Heart right ventricle (tissue), 16 donors: ENCODE results near the gene WFDC5. TPM values are rescaled to one million over a fixed set of nuclear protein-coding genes. Genes with fewer than 3 reads are reported as not detected.

ENCODE experiments used
- ATAC-seq, 8 donors: fragments of 200-7000 bp; cut with Tn5 transposase; one replicate each; pipeline ENCODE4 v1.9.1; 2020; ENCODE audit warnings: mild to moderate bottlenecking in 8 of 8, moderate library complexity in 8 of 8, moderate number of reproducible peaks in 1 of 8
- DNase-seq, 2 donors: peaks; one replicate each; pipeline ENCODE4 v3.0.0-alpha.2; 2020
- H3K27ac ChIP-seq, 10 donors: fragments of 200-600 bp; sonication (generic) in 2 of 10; one replicate each; pipeline versions ENCODE4 v1.5.0 to v1.8.0; 2020 to 2022; ENCODE audit warnings: mild to moderate bottlenecking in 3 of 10
- H3K27me3 ChIP-seq, 7 donors: fragments of 200-600 bp; one replicate each; pipeline ENCODE4 v1.8.0; 2021 to 2022; ENCODE audit warnings: mild to moderate bottlenecking in 2 of 7
- H3K36me3 ChIP-seq, 9 donors: fragments of 200-600 bp; sonication (generic) in 1 of 9; one replicate each; pipeline versions ENCODE4 v1.5.0 to v1.8.0; 2020 to 2022; ENCODE audit warnings: mild to moderate bottlenecking in 2 of 9
- H3K4me1 ChIP-seq, 9 donors: fragments of 200-600 bp; sonication (generic) in 1 of 9; one replicate each; pipeline versions ENCODE4 v1.5.0 to v1.8.0; 2020 to 2022; ENCODE audit warnings: mild to moderate bottlenecking in 4 of 9
- H3K4me3 ChIP-seq, 10 donors: fragments of 200-600 bp; sonication (generic) in 2 of 10; one replicate each; pipeline versions ENCODE4 v1.5.0 to v1.8.0; 2020 to 2022; ENCODE audit warnings: mild to moderate bottlenecking in 7 of 10, moderate library complexity in 2 of 10
- H3K9me3 ChIP-seq, 11 donors: fragments of 200-600 bp in 10 of 11; sonication (generic) in 2 of 11; one replicate each; pipeline versions ENCODE4 v1.5.0 to v1.8.0; 2013 to 2022; ENCODE audit warnings: mild to moderate bottlenecking in 2 of 11, control low read depth in 1 of 11, moderate library complexity in 1 of 11
- CTCF ChIP-seq, 9 donors: fragments of 200-600 bp; sonication (generic) in 2 of 9; IDR thresholded peaks; one replicate each; pipeline versions ENCODE4 v1.5.0 to v1.8.0; 2021 to 2022; ENCODE audit warnings: antibody characterized with exemption in 9 of 9, mild to moderate bottlenecking in 5 of 9, moderate library complexity in 1 of 9
- WGBS, 2 donors: extraction: QIAGEN DNeasy Blood & Tissue Kit; methylation state at CpG; one replicate each; pipeline ENCODE4 v1.1.7; 2013; ENCODE audit warnings: inconsistent platforms in 1 of 2; 5-methylcytosine and 5-hydroxymethylcytosine counted together
- intact Hi-C, 10 donors: fragments of 100-400 bp; cut with DNase I; formaldehyde crosslinking; loops; one replicate each; pipeline versions ENCODE4 v1.11.1 to v1.14.2; 2022
- polyA plus RNA-seq, 2 donors: library from polyadenylated mRNA; stranded (reverse); fragments of 200-250 nt; gene quantifications; one replicate each; pipeline ENCODE4 v1.2.3, GENCODE V29; 2013
- total RNA-seq, 10 donors: library from RNA; stranded (reverse); fragmentation: NEBNext Ultra II Directional in 3 of 10; extraction: Animal tissue kit (Norgen Biotek cat#: 25700) in 3 of 10; gene quantifications; one replicate each; pipeline versions ENCODE4 v1.2.1 to v1.2.4, GENCODE V29; 2021 to 2023
- donor health status: Arrhythmogenic right ventricular cardiomyopathy.
- donor health status: ischemic (EF 13 %, LVEDD 7.1; RV severe dilation, severe dysfunction).
- donor health status: healthy with polysubstance abuse.
- donor health status: DM: no; HTN: yes; CAD: no.
- donor health status: DM: no; HTN: no; CAD: no.
- donor health status: ischemic (EF 25% LVEDD 6.9; RV normal size, moderate dysfunction).
- donor health status: ischemic (EF 25% LVEDD 5.7; RV mildly dilated, moderate dysfunction).
- donor health status: healthy.
- donor health status: DM: yes; HTN: yes; CAD: no.
- donor health status: Ischemic cardiomyopathy.
- donor health status: ischemic (EF 35%, LVEDD 5.7; RV mildly dilated, moderate dysfunction).
- donor health status: nonischemic (EF 11% LVEDD 7.7; RV severe dilation, severe dysfunction).
- donor health status: DM: yes; HTN: yes; CAD: no.
- donor health status: PGD.
- donor health status: ischemic (EF 29% LVEDD 5.4; RV normal size, mild dysfunction).
- donor health status: nonischemic (EF 23%, LVEDD 6.1; RV moderate dilation, normal function).

The WFDC5 gene
- total and polyA plus RNA-seq, 12 donors, result not detected

- Histone ChIP-seq H3K36me3 (peaks cover 0 to 5% (median 0%) of the 10 kb centered on the region in 9 donors), H3K27me3 (no peaks in the 10 kb centered on the region), H3K27ac (no peak overlapping the region), H3K4me1 (no peaks in the 10 kb centered on the region), H3K9me3 (peaks cover 0 to 1% (median 0%) of the 10 kb centered on the region in 11 donors), H3K4me3 (no peak overlapping the region)
- intact Hi-C loops, result no loop called here
- WGBS, 2 donors, result 80 to 81% methylated on average over 7 of the region's 7 CpGs
- TF ChIP-seq CTCF (IDR thresholded peaks at IDR 0.05), result no peak
- DNase-seq (no peak), ATAC-seq (no peak)
These were observed 26.7 kb downstream of the WFDC5 start for GRCh38 chr20:45088247-45088646.

GRCh38 chr20:45087814-45088213, 27.2 kb downstream of the WFDC5 start:
- WGBS, 2 donors, result 73 to 82% methylated on average over 1 of the region's 1 CpG
- ATAC-seq, result no peak

GRCh38 chr20:45087097-45087790, 27.7 kb downstream of the WFDC5 start:
- peaks cover 0 to 11% (median 7%) of the 10 kb centered on the region in 11 donors for H3K9me3 ChIP-seq
- H3K27me3 ChIP-seq, result no peaks in the 10 kb centered on the region
- peaks cover 0 to 14% (median 0%) of the 10 kb centered on the region in 9 donors for H3K36me3 ChIP-seq
- ATAC-seq (no peak), DNase-seq (no peak)
- no peak overlapping the region for H3K27ac ChIP-seq
- WGBS, 2 donors, result 88 to 91% methylated on average over 3 of the region's 3 CpGs
- H3K4me3 ChIP-seq, result no peak overlapping the region
- H3K4me1 ChIP-seq, result no peaks in the 10 kb centered on the region
- TF ChIP-seq CTCF (IDR thresholded peaks at IDR 0.05), result no peak
- intact Hi-C loops, result no loop called here

More at GRCh38 chr20:45087814-45088213, 27.2 kb downstream of the WFDC5 start:
- no peaks in the 10 kb centered on the region for H3K4me1 ChIP-seq
- no peak for DNase-seq
- H3K27me3 ChIP-seq, result no peaks in the 10 kb centered on the region
- H3K27ac ChIP-seq, result no peak overlapping the region
- H3K9me3 ChIP-seq, result peaks cover 0 to 6% (median 1%) of the 10 kb centered on the region in 11 donors
- no peak for TF ChIP-seq CTCF (IDR thresholded peaks at IDR 0.05)
- intact Hi-C loops, result no loop called here
- H3K36me3 ChIP-seq, result peaks cover 0 to 9% (median 0%) of the 10 kb centered on the region in 9 donors
- H3K4me3 ChIP-seq, result no peak overlapping the region

GRCh38 chr20:45085867-45086266, 29.1 kb downstream of the WFDC5 start:
- peaks cover 0 to 21% (median 9%) of the 10 kb centered on the region in 11 donors for H3K9me3 ChIP-seq
- intact Hi-C loops, result no loop called here
- TF ChIP-seq CTCF (IDR thresholded peaks at IDR 0.05), result no peak
- no peaks in the 10 kb centered on the region for H3K4me1 ChIP-seq
- no peak overlapping the region for H3K27ac ChIP-seq
- H3K4me3 ChIP-seq, result no peak overlapping the region
- peaks cover 0 to 28% (median 3%) of the 10 kb centered on the region in 9 donors for H3K36me3 ChIP-seq
- 95 to 96% methylated on average over 1 of the region's 1 CpG for WGBS, 2 donors
- no peaks in the 10 kb centered on the region for H3K27me3 ChIP-seq
- no peak for ATAC-seq
- no peak for DNase-seq
